Measurements from ENCODE around the gene TPO.

The TPO gene

GRCh38 chr2:1521878-1522830 is 108.9 kb downstream of the TPO start:
- no peak for DNase-seq (ENCODE audit: low read depth in 2 of 2)

- DNase-seq (ENCODE audit: low read depth in 2 of 2): no peak
These were observed 114.1 kb downstream of the TPO start for GRCh38 chr2:1527153-1527992.

GRCh38 chr2:1528273-1529064 is 115.2 kb downstream of the TPO start:
- DNase-seq (ENCODE audit: low read depth in 2 of 2): no peak

- DNase-seq (ENCODE audit: low read depth in 2 of 2): no peak
These were observed 125.4 kb downstream of the TPO start for GRCh38 chr2:1538663-1539062.

GRCh38 chr2:1539441-1539840 is 126.2 kb downstream of the TPO start:
- DNase-seq (ENCODE audit: low read depth in 2 of 2): no peak

- DNase-seq (ENCODE audit: low read depth in 2 of 2): no peak
These were observed 126.7 kb downstream of the TPO start for GRCh38 chr2:1539973-1540372.

- DNase-seq (ENCODE audit: low read depth in 2 of 2): no peak
These were observed 127.2 kb downstream of the TPO start for GRCh38 chr2:1540481-1540880.

- DNase-seq (ENCODE audit: low read depth in 2 of 2): no peak
These were observed 127.8 kb downstream of the TPO start for GRCh38 chr2:1541040-1541439.

- no peak for DNase-seq (ENCODE audit: low read depth in 2 of 2)
These were observed 128.7 kb downstream of the TPO start for GRCh38 chr2:1541819-1542475.

- no peak for DNase-seq (ENCODE audit: low read depth in 2 of 2)
These were observed 129.7 kb downstream of the TPO start for GRCh38 chr2:1542971-1543370.

- no peak for DNase-seq (ENCODE audit: low read depth in 2 of 2)
These were observed 130.7 kb downstream of the TPO start for GRCh38 chr2:1543776-1544477.

GRCh38 chr2:1544478-1545069 is 131.3 kb downstream of the TPO start:
- DNase-seq (ENCODE audit: low read depth in 2 of 2): no peak

- no peak for DNase-seq (ENCODE audit: low read depth in 2 of 2)
These were observed 132.8 kb downstream of the TPO start for GRCh38 chr2:1546023-1546591.

- no peak for DNase-seq (ENCODE audit: low read depth in 2 of 2)
These were observed 133.6 kb downstream of the TPO start for GRCh38 chr2:1546901-1547300.

- no peak for DNase-seq (ENCODE audit: low read depth in 2 of 2)
These were observed 135.8 kb downstream of the TPO start for GRCh38 chr2:1548910-1549673.

GRCh38 chr2:1550076-1550475 is 136.8 kb downstream of the TPO start:
- no peak for DNase-seq (ENCODE audit: low read depth in 2 of 2)

GRCh38 chr2:1550658-1551316 is 137.5 kb downstream of the TPO start:
- DNase-seq (ENCODE audit: low read depth in 2 of 2): peak in 1 of 2 donors; percentile 20

GRCh38 chr2:1551905-1552304 is 138.6 kb downstream of the TPO start:
- DNase-seq (ENCODE audit: low read depth in 2 of 2): no peak

GRCh38 chr2:1552611-1553010 is 139.3 kb downstream of the TPO start:
- DNase-seq (ENCODE audit: low read depth in 2 of 2): no peak
